GM19324 (cell line): ENCODE data around the gene ADGRG7.

Source experiments
- ATAC-seq: cut with Tn5 transposase; IDR thresholded peaks from one replicate; pipeline ENCODE4 v1.9.1; 2021; ENCODE audit warnings: mild to moderate bottlenecking, moderate library complexity; ENCODE audit not compliant: unreplicated experiment, low FRiP score

Gene ADGRG7

GRCh38 chr3:100730524-100730923 is 121.1 kb downstream of the ADGRG7 start:
- ATAC-seq: no peak

- ATAC-seq: no peak
Measured at GRCh38 chr3:100732435-100732834, 123.0 kb downstream of the ADGRG7 start.

- ATAC-seq: no peak
Measured at GRCh38 chr3:100737334-100737733, 127.9 kb downstream of the ADGRG7 start.

GRCh38 chr3:100740207-100740606 is 130.8 kb downstream of the ADGRG7 start:
- ATAC-seq: no peak

GRCh38 chr3:100743535-100743934 is 134.1 kb downstream of the ADGRG7 start:
- no peak for ATAC-seq

GRCh38 chr3:100744671-100745070 is 135.3 kb downstream of the ADGRG7 start:
- no peak for ATAC-seq
